Activated T-helper 1 cell treated with anti-CD3 and anti-CD28 coated beads, Interleukin-2, amount 50 U/mL, for 16 hours (primary cell): ENCODE results near the gene YY1.
A peak's percentile ranks its signal among the peaks of the same experiment; 100 is the strongest.
"Not testable (repeated sequence)": the region's sequence is repeated elsewhere in the genome, so short reads cannot be mapped to it uniquely, and the experiment has no call there.

Experiments used
- DNase-seq, 2 donors: peaks; one replicate each; pipeline ENCODE4 v3.0.0-alpha.2; 2020; ENCODE audit warnings: low read depth in 1 of 2, low spot score in 1 of 2

Gene YY1

GRCh38 chr14:100283984-100284881 is 45.3 kb downstream of the YY1 start:
- no peak for DNase-seq

- peak; percentile 54 to 72 for DNase-seq
Observed at GRCh38 chr14:100285021-100285912, 46.3 kb downstream of the YY1 start.

GRCh38 chr14:100285913-100286400 is 47.0 kb downstream of the YY1 start:
- no peak for DNase-seq

- no peak for DNase-seq
Observed at GRCh38 chr14:100286484-100287191, 47.7 kb downstream of the YY1 start.

GRCh38 chr14:100287202-100287997 is 48.5 kb downstream of the YY1 start:
- DNase-seq = no peak

- DNase-seq = not testable (repeated sequence)
Observed at GRCh38 chr14:100287998-100288295, 49.0 kb downstream of the YY1 start.

GRCh38 chr14:100288382-100289185 is 49.6 kb downstream of the YY1 start:
- no peak for DNase-seq

- DNase-seq = no peak
Observed at GRCh38 chr14:100289916-100290606, 51.1 kb downstream of the YY1 start.

GRCh38 chr14:100290607-100291304 is 51.8 kb downstream of the YY1 start:
- DNase-seq = no peak

GRCh38 chr14:100291305-100292075 is 52.5 kb downstream of the YY1 start:
- DNase-seq = no peak

- no peak for DNase-seq
Observed at GRCh38 chr14:100292301-100292775, 53.4 kb downstream of the YY1 start.

GRCh38 chr14:100292776-100293461 is 54.0 kb downstream of the YY1 start:
- no peak for DNase-seq

GRCh38 chr14:100293497-100294212 is 54.7 kb downstream of the YY1 start:
- no peak for DNase-seq

GRCh38 chr14:100294213-100294962 is 55.4 kb downstream of the YY1 start:
- DNase-seq = no peak

GRCh38 chr14:100294963-100295330 is 56.0 kb downstream of the YY1 start:
- no peak for DNase-seq
